Fibroblast of the aortic adventitia (primary cell): Measurements from ENCODE around the gene PSMB2. TPM values are rescaled to one million over a fixed set of nuclear protein-coding genes. Genes with fewer than 3 reads are reported as not detected.

Experiments used
- DNase-seq: peaks from one replicate; pipeline ENCODE4 v3.0.0-alpha.2; 2010; ENCODE audit warnings: low read depth
- H3K4me3 ChIP-seq: 2 replicates; pipeline ENCODE4 v1.5.1; 2011; ENCODE audit warnings: low read depth, mild to moderate bottlenecking, control low read depth, low read length, moderate library complexity
- total RNA-seq: library from RNA; depleted of rRNA; stranded (reverse); fragments of >200 nt; gene quantifications from 2 replicates; pipeline ENCODE4 v1.2.3, GENCODE V29; 2012; ENCODE audit warnings: low replicate concordance
- TF ChIP-seq, protein P1 (sequence below): IDR thresholded peaks from 2 replicates; pipeline ENCODE4 v1.5.1; 2011; ENCODE audit warnings: mild to moderate bottlenecking, low read length, control low read depth, inconsistent platforms; ENCODE audit not compliant: insufficient read depth

PSMB2 gene
- total RNA-seq, 1 donor = 22.1 TPM

DNA sequence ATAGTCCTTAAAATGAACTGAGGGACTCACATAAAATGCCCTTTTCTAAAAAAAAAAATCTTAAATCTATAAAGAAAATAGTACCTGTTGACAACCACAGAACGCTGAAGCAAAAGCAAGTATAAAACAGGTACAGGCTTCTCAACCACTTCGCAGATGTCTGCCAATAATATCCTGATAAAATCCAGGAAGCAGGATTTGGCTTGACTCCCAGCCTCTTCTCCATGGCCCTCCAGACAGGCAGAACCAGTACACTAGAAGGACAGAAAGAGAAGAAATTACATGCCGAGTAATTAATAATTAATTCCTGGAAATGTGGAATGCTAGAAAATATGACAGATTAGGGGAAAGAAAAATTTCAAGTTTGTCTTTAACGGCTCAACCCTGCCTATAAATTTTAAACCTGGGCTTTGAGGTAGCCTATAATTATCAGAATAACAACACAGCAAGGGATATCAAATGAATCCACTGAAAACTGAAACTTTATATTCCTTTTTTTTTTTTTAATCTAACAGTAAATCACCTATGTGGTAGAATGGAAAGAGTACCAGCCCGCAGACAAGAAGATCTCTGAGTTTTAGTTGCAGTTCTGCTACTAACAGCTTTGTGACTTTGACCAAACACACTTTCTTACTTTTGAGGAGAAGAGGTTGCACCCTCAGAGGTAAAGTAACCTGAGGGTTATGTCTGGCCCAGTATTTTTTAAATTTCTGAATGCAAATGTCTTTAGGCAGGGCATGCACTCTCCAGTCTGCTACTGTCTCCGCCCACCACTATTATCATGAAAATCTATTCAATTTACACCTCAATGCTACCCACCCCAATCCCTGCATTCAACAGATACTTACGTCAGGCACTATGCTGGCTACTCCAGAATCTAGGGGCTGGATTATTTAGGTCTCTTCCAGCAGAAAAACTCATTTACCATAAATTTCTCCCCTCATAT, 86.8 kb downstream of the PSMB2 start:
- H3K4me3 ChIP-seq = no peak overlapping the region
- peak; percentile 44 for DNase-seq
- TF ChIP-seq, protein P1, sequence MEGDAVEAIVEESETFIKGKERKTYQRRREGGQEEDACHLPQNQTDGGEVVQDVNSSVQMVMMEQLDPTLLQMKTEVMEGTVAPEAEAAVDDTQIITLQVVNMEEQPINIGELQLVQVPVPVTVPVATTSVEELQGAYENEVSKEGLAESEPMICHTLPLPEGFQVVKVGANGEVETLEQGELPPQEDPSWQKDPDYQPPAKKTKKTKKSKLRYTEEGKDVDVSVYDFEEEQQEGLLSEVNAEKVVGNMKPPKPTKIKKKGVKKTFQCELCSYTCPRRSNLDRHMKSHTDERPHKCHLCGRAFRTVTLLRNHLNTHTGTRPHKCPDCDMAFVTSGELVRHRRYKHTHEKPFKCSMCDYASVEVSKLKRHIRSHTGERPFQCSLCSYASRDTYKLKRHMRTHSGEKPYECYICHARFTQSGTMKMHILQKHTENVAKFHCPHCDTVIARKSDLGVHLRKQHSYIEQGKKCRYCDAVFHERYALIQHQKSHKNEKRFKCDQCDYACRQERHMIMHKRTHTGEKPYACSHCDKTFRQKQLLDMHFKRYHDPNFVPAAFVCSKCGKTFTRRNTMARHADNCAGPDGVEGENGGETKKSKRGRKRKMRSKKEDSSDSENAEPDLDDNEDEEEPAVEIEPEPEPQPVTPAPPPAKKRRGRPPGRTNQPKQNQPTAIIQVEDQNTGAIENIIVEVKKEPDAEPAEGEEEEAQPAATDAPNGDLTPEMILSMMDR = no peak

DNA sequence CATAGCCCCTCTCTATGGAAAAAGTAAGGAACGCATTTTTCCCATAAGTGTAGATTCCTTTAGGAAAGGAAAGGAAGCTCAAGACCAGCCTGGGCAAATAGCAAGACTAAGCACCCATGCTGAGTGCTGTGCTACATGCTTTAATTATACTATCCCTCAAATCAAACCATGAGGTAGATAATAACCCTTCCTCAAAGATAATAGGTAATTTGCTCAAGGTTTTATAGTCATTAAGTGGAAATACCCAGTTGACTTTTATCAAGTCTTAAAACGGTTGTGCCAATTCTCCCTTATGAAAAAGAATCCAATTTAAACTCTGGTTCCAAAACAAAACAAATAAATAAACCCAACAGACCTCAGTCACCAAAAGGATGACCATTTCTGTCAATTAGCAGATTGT, 87.5 kb downstream of the PSMB2 start:
- DNase-seq = no peak
- no peak overlapping the region for H3K4me3 ChIP-seq
- TF ChIP-seq, protein P1 = no peak

Other genes starting within 250 kb of the PSMB2 start
- gene KIAA0319L, start 84.1 kb downstream of the PSMB2 start, total RNA-seq = 36.2 and 55.7 TPM in 2 replicates
- 24.4 and 46.4 TPM in 2 replicates for gene NCDN, start 83.7 kb downstream of the PSMB2 start, total RNA-seq
- 0.18 and 0.25 TPM in 2 replicates for gene TFAP2E, start 68.2 kb downstream of the PSMB2 start, total RNA-seq
- 19.3 and 27.2 TPM in 2 replicates for gene C1orf216, start 77.4 kb upstream of the PSMB2 start, total RNA-seq
- gene CLSPN, start 128.5 kb upstream of the PSMB2 start, total RNA-seq = 1.7 and 40.8 TPM in 2 replicates
- gene AGO4, start 166.5 kb upstream of the PSMB2 start, total RNA-seq = 7.7 and 13.5 TPM in 2 replicates
- gene AGO1, start 241.7 kb upstream of the PSMB2 start, total RNA-seq = 15.3 and 20.3 TPM in 2 replicates